Measurements from ENCODE around the gene CAPN15. TPM values are rescaled to one million over a fixed set of nuclear protein-coding genes. Genes with fewer than 3 reads are reported as not detected.

Gene CAPN15
- total RNA-seq, 2 donors from 2014 or later, result 55.3 to 76.1 TPM

DNA sequence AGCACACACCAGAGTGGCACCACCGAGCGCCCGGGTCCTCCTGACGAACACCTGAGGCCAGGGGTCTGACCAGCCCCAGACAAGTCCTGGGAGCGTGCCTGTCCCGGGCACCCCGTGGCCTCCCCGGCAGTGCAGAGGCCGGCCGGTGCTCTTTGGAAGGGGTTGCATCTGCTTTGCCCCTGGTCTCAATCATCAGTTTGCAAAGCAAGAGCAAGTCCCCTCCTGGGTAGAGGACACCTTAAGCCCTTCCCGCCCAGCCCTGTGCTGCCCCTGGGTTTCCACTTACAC lies 11.6 kb upstream of the CAPN15 start:
- no peak overlapping the region for H3K9ac ChIP-seq (ENCODE audit: extremely low read depth, low read length, poor library complexity, severe bottlenecking)
- Mint-ChIP-seq H3K9me3 (no peaks in the 10 kb centered on the region), H3K4me3 (no peak overlapping the region), H3K36me3 (ENCODE audit: low read depth) (peaks cover 27% of the 10 kb centered on the region), H3K27me3 (ENCODE audit: insufficient read depth) (no peaks in the 10 kb centered on the region), H3K27ac (no peak overlapping the region), H3K4me1 (no peaks in the 10 kb centered on the region)
- no peak overlapping the region for H3K27ac ChIP-seq (ENCODE audit: low read depth, low read length)
- no peaks in the 10 kb centered on the region for H3K27me3 ChIP-seq (ENCODE audit: control insufficient read depth, insufficient read depth, low read length, poor library complexity, severe bottlenecking)
- H3K9me3 ChIP-seq (ENCODE audit: control insufficient read depth, low read length), result no peaks in the 10 kb centered on the region
- no peak for DNase-seq
- no peak overlapping the region for H3K4me3 ChIP-seq (ENCODE audit: low read length)
- 97 to 100% methylated on average over 4 to 11 of the region's 11 CpGs for WGBS, 2 experiments (ENCODE audit: insufficient coverage in 1 of 2, insufficient read length in 1 of 2)
- peaks cover 22% of the 10 kb centered on the region for H3K36me3 ChIP-seq (ENCODE audit: control insufficient read depth, insufficient read depth, low read length)
- H3K4me1 ChIP-seq (ENCODE audit: control insufficient read depth, insufficient read depth, low read length), result no peaks in the 10 kb centered on the region
- no peak for TF ChIP-seq CTCF (conservative IDR thresholded peaks at IDR 0.05)

DNA sequence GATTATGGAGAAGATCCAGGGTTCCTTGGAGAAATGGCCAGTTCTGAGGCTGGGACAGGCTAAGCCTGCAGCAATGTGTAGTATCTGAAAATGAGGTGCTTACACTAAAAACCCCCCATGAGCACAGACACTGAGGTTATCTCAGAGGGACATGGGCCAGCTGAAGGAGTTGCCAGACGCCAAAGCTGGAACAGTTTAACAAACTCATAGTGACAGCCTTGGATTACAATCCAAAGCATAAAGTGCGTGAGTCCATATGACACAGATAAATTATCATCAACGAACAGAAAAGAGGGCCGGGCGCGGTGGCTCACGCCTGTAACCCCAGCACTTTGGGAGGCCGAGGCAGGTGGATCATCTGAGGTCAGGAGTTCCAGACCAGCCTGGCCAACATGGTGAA lies 11.2 kb upstream of the CAPN15 start:
- H3K4me3 Mint-ChIP-seq, result no peak overlapping the region
- no peak overlapping the region for H3K4me3 ChIP-seq (ENCODE audit: low read length)
- H3K27ac ChIP-seq (ENCODE audit: low read depth, low read length), result no peak overlapping the region
- no peaks in the 10 kb centered on the region for H3K27me3 Mint-ChIP-seq (ENCODE audit: insufficient read depth)
- DNase-seq, result no peak
- TF ChIP-seq CTCF (conservative IDR thresholded peaks at IDR 0.05), result no peak
- WGBS, 2 experiments (ENCODE audit: insufficient coverage in 1 of 2, insufficient read length in 1 of 2), result 97 to 100% methylated on average over 4 to 8 of the region's 8 CpGs
- no peak overlapping the region for H3K27ac Mint-ChIP-seq
- no peak overlapping the region for H3K9ac ChIP-seq (ENCODE audit: extremely low read depth, low read length, poor library complexity, severe bottlenecking)
- no peaks in the 10 kb centered on the region for H3K4me1 Mint-ChIP-seq
- no peaks in the 10 kb centered on the region for H3K9me3 ChIP-seq (ENCODE audit: control insufficient read depth, low read length)
- H3K36me3 ChIP-seq (ENCODE audit: control insufficient read depth, insufficient read depth, low read length), result peaks cover 24% of the 10 kb centered on the region
- no peaks in the 10 kb centered on the region for H3K9me3 Mint-ChIP-seq
- no peaks in the 10 kb centered on the region for H3K27me3 ChIP-seq (ENCODE audit: control insufficient read depth, insufficient read depth, low read length, poor library complexity, severe bottlenecking)
- no peaks in the 10 kb centered on the region for H3K4me1 ChIP-seq (ENCODE audit: control insufficient read depth, insufficient read depth, low read length)
- H3K36me3 Mint-ChIP-seq (ENCODE audit: low read depth), result peaks cover 27% of the 10 kb centered on the region

GRCh38 chr16:518858-519257 lies 8.7 kb upstream of the CAPN15 start:
- H3K27ac Mint-ChIP-seq, result no peak overlapping the region
- H3K9ac ChIP-seq (ENCODE audit: extremely low read depth, low read length, poor library complexity, severe bottlenecking), result no peak overlapping the region
- WGBS, 2 experiments (ENCODE audit: insufficient coverage in 1 of 2, insufficient read length in 1 of 2), result 94 to 98% methylated on average over 8 to 9 of the region's 9 CpGs

More at GRCh38 chr16:518858-519257, 8.7 kb upstream of the CAPN15 start:
- Histone ChIP-seq H3K4me3 (ENCODE audit: low read length) (no peak overlapping the region), H3K4me1 (ENCODE audit: control insufficient read depth, insufficient read depth, low read length) (no peaks in the 10 kb centered on the region), H3K36me3 (ENCODE audit: control insufficient read depth, insufficient read depth, low read length) (peaks cover 24% of the 10 kb centered on the region), H3K27me3 (ENCODE audit: control insufficient read depth, insufficient read depth, low read length, poor library complexity, severe bottlenecking) (no peaks in the 10 kb centered on the region), H3K27ac (ENCODE audit: low read depth, low read length) (no peak overlapping the region), H3K9me3 (ENCODE audit: control insufficient read depth, low read length) (no peaks in the 10 kb centered on the region)
- H3K4me1 Mint-ChIP-seq, result no peaks in the 10 kb centered on the region
- no peak for TF ChIP-seq CTCF (conservative IDR thresholded peaks at IDR 0.05)
- H3K4me3 Mint-ChIP-seq, result no peak overlapping the region
- DNase-seq, result no peak
- H3K27me3 Mint-ChIP-seq (ENCODE audit: insufficient read depth), result no peaks in the 10 kb centered on the region
- peaks cover 21% of the 10 kb centered on the region for H3K36me3 Mint-ChIP-seq (ENCODE audit: low read depth)
- H3K9me3 Mint-ChIP-seq, result no peaks in the 10 kb centered on the region

Data from endodermal cell (in vitro differentiated cells).